Osteoblast (primary cell): Measurements from ENCODE around the gene HAUS5. TPM values are rescaled to one million over a fixed set of nuclear protein-coding genes. Genes with fewer than 3 reads are reported as not detected.
A peak's percentile ranks its signal among the peaks of the same experiment; 100 is the strongest.

Experiments used
- DNase-seq: peaks from one replicate; pipeline ENCODE4 v3.0.0; 2011; ENCODE audit warnings: low spot score, mixed read lengths; ENCODE audit not compliant: insufficient read length; ENCODE audit errors: missing footprints
- H2AFZ ChIP-seq: 2 replicates; pipeline ENCODE4 v1.6.0; 2011; ENCODE audit warnings: mild to moderate bottlenecking, low read length
- H3K27ac ChIP-seq: 2 replicates; pipeline ENCODE4 v1.5.1; 2011; ENCODE audit warnings: mild to moderate bottlenecking, low read depth, low read length, moderate library complexity
- H3K27me3 ChIP-seq: 2 replicates; pipeline ENCODE4 v1.6.0; 2012; ENCODE audit warnings: mild to moderate bottlenecking, control low read depth, inconsistent platforms, low read length, moderate library complexity; ENCODE audit not compliant: insufficient read depth
- H3K36me3 ChIP-seq: 2 replicates; pipeline ENCODE4 v1.5.1; 2011; ENCODE audit warnings: mild to moderate bottlenecking, low read length, control low read depth, moderate library complexity; ENCODE audit not compliant: insufficient read depth
- H3K4me1 ChIP-seq: 2 replicates; pipeline ENCODE4 v1.5.1; 2011; ENCODE audit warnings: mild to moderate bottlenecking, low read length, control low read depth, moderate library complexity; ENCODE audit not compliant: insufficient read depth
- H3K4me2 ChIP-seq: 2 replicates; pipeline ENCODE4 v1.6.0; 2011; ENCODE audit warnings: mild to moderate bottlenecking, low read length; ENCODE audit not compliant: insufficient read depth
- H3K4me3 ChIP-seq: fragments of 200-600 bp; sonication (generic); 3 replicates; pipeline ENCODE4 v1.5.1; 2012; ENCODE audit warnings: mild to moderate bottlenecking, low read length, inconsistent platforms; ENCODE audit not compliant: insufficient read depth
- H3K79me2 ChIP-seq: 2 replicates; pipeline ENCODE4 v1.6.0; 2012; ENCODE audit warnings: mild to moderate bottlenecking, low read length, control low read depth, inconsistent platforms; ENCODE audit not compliant: insufficient read depth
- H3K9me3 ChIP-seq: 2 replicates; pipeline ENCODE4 v1.5.1; 2011; ENCODE audit warnings: low read depth, low read length, control low read depth
- H4K20me1 ChIP-seq: 2 replicates; pipeline ENCODE4 v1.6.0; 2012; ENCODE audit warnings: mild to moderate bottlenecking, low read length, control low read depth; ENCODE audit not compliant: insufficient read depth
- CTCF ChIP-seq: IDR thresholded peaks from 2 replicates; pipeline ENCODE4 v1.5.1; 2011; ENCODE audit warnings: mild to moderate bottlenecking, low read depth, low read length, moderate library complexity; ENCODE audit errors: extremely low read depth
- total RNA-seq: library from RNA; depleted of rRNA; stranded (reverse); fragments of >200 nt; gene quantifications from 2 replicates; pipeline ENCODE4 v1.2.3, GENCODE V29; 2012

Gene HAUS5
- total RNA-seq, 1 donor: 4.7 TPM

GRCh38 chr19:35628264-35628564, 15.7 kb downstream of the HAUS5 start:
- Histone ChIP-seq H3K36me3 (peaks cover 26% of the 10 kb centered on the region), H3K27ac (peak overlapping the region; percentile 88), H3K79me2 (peaks cover 17% of the 10 kb centered on the region), H3K4me2 (peak overlapping the region; percentile 99), H3K9me3 (no peaks in the 10 kb centered on the region), H4K20me1 (no peaks in the 10 kb centered on the region), H3K27me3 (no peaks in the 10 kb centered on the region), H3K4me3 (peak overlapping the region; percentile 98), H2AFZ (peak overlapping the region; percentile 93), H3K4me1 (peaks cover 14% of the 10 kb centered on the region)
- no peak for TF ChIP-seq CTCF
- DNase-seq: peak; percentile 70

- DNase-seq: peak; percentile 100
- Histone ChIP-seq H3K4me3 (peak within 1 kb of the TSS; percentile 98), H3K79me2 (peaks cover 17% of the 10 kb centered on the region), H2AFZ (peak within 1 kb of the TSS; percentile 93), H3K27ac (peak within 1 kb of the TSS; percentile 88), H3K36me3 (peaks cover 30% of the 10 kb centered on the region), H3K4me1 (peaks cover 14% of the 10 kb centered on the region), H3K9me3 (no peaks in the 10 kb centered on the region), H3K4me2 (peak within 1 kb of the TSS; percentile 99), H4K20me1 (no peaks in the 10 kb centered on the region), H3K27me3 (no peaks in the 10 kb centered on the region)
- no peak for TF ChIP-seq CTCF
Observed at GRCh38 chr19:35628565-35629331, 16.2 kb downstream of the HAUS5 start, which contains the start of gene RBM42. TSS of gene RBM42 (plus strand) at chr19:35629036. CDS start at chr19:35629154, 118 bp downstream.

- DNase-seq: peak; percentile 68
- H3K4me3 ChIP-seq: peak overlapping the region; percentile 98
- no peaks in the 10 kb centered on the region for H3K9me3 ChIP-seq
- H3K36me3 ChIP-seq: peaks cover 35% of the 10 kb centered on the region
- H3K79me2 ChIP-seq: peaks cover 17% of the 10 kb centered on the region
- no peaks in the 10 kb centered on the region for H4K20me1 ChIP-seq
- TF ChIP-seq CTCF: no peak
- H3K27ac ChIP-seq: peak overlapping the region; percentile 88
- H2AFZ ChIP-seq: peak overlapping the region; percentile 89
- no peaks in the 10 kb centered on the region for H3K27me3 ChIP-seq
- peaks cover 14% of the 10 kb centered on the region for H3K4me1 ChIP-seq
- peak overlapping the region; percentile 93 for H3K4me2 ChIP-seq
Observed at GRCh38 chr19:35629332-35629633, 16.7 kb downstream of the HAUS5 start.

- Histone ChIP-seq H3K4me2 (no peak overlapping the region), H3K36me3 (peaks cover 63% of the 10 kb centered on the region)
Observed at GRCh38 chr19:35633727-35634440, 21.3 kb downstream of the HAUS5 start.

More at GRCh38 chr19:35633727-35634440, 21.3 kb downstream of the HAUS5 start:
- Histone ChIP-seq H3K79me2 (peaks cover 17% of the 10 kb centered on the region), H2AFZ (no peak overlapping the region), H3K4me1 (peaks cover 8% of the 10 kb centered on the region), H3K27me3 (no peaks in the 10 kb centered on the region), H3K4me3 (no peak overlapping the region), H3K9me3 (no peaks in the 10 kb centered on the region), H3K27ac (no peak overlapping the region), H4K20me1 (no peaks in the 10 kb centered on the region)
- TF ChIP-seq CTCF: no peak
- peak; percentile 55 for DNase-seq
